Stimulated activated memory B cell treated with anti-CD40 and anti-IgM and Interleukin-4, amounts not matched to agents 10 μg/mL and 1 μg/mL and 100 μg/mL, for 72 hours (primary cell): ENCODE measurements around the gene CYYR1.

Experiments used
- ATAC-seq: fragments of 150-1000 bp; cut with Tn5 transposase; 2 replicates; pipeline ENCODE4 v1.10.0; 2021
- H3K27ac Mint-ChIP-seq: one replicate; pipeline ENCODE4 v1.8.0; 2022; ENCODE audit warnings: mild to moderate bottlenecking, mixed read lengths
- H3K27me3 Mint-ChIP-seq: one replicate; pipeline ENCODE4 v1.8.0; 2022; ENCODE audit warnings: mixed read lengths
- H3K36me3 Mint-ChIP-seq: one replicate; pipeline ENCODE4 v1.8.0; 2022; ENCODE audit warnings: mixed read lengths
- H3K4me1 Mint-ChIP-seq: one replicate; pipeline ENCODE4 v1.8.0; 2022; ENCODE audit warnings: mixed read lengths
- H3K4me3 Mint-ChIP-seq: one replicate; pipeline ENCODE4 v1.8.0; 2022; ENCODE audit warnings: mild to moderate bottlenecking, moderate library complexity, mixed read lengths
- H3K9me3 Mint-ChIP-seq: one replicate; pipeline ENCODE4 v1.8.0; 2022; ENCODE audit warnings: mixed read lengths

Gene CYYR1

GRCh38 chr21:26565111-26565510, 8.0 kb downstream of the CYYR1 start:
- H3K4me3 Mint-ChIP-seq, result no peak overlapping the region

GRCh38 chr21:26563856-26564503, 9.1 kb downstream of the CYYR1 start:
- no peaks in the 10 kb centered on the region for H3K36me3 Mint-ChIP-seq
- H3K27me3 Mint-ChIP-seq, result peaks cover 16% of the 10 kb centered on the region
- no peak for ATAC-seq
- no peaks in the 10 kb centered on the region for H3K4me1 Mint-ChIP-seq
- no peak overlapping the region for H3K4me3 Mint-ChIP-seq
- H3K27ac Mint-ChIP-seq, result no peak overlapping the region
- H3K9me3 Mint-ChIP-seq, result peaks cover 3% of the 10 kb centered on the region

More at GRCh38 chr21:26565111-26565510, 8.0 kb downstream of the CYYR1 start:
- Mint-ChIP-seq H3K9me3 (peaks cover 3% of the 10 kb centered on the region), H3K27ac (no peak overlapping the region), H3K27me3 (peaks cover 16% of the 10 kb centered on the region), H3K4me1 (no peaks in the 10 kb centered on the region), H3K36me3 (no peaks in the 10 kb centered on the region)
- ATAC-seq, result no peak

DNA sequence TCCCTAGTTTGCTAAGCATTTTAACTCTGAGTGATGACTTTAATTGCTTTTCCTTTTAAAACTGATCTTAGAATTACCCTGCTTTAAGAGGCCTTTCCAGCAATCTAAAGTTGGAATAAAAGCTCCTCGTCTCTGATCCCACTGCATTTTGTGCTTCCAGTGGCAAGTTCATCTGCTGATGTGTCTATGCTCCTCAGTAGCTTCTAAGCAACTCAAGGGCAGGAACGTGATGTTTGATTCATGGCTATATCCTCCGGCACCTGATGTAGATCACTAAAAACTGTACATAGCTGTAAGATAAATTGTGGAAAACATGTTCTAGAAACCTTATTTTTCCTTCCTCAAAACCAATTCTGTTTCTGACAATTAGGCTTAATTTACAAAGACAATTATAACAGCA, 12.5 kb downstream of the CYYR1 start:
- no peak overlapping the region for H3K27ac Mint-ChIP-seq
- no peaks in the 10 kb centered on the region for H3K36me3 Mint-ChIP-seq
- peaks cover 3% of the 10 kb centered on the region for H3K9me3 Mint-ChIP-seq
- H3K27me3 Mint-ChIP-seq, result peaks cover 16% of the 10 kb centered on the region
- no peaks in the 10 kb centered on the region for H3K4me1 Mint-ChIP-seq
- ATAC-seq, result no peak
- H3K4me3 Mint-ChIP-seq, result no peak overlapping the region

- ATAC-seq, result no peak
- Mint-ChIP-seq H3K4me3 (no peak overlapping the region), H3K27ac (no peak overlapping the region), H3K4me1 (no peaks in the 10 kb centered on the region), H3K27me3 (peaks cover 16% of the 10 kb centered on the region), H3K36me3 (no peaks in the 10 kb centered on the region), H3K9me3 (peaks cover 3% of the 10 kb centered on the region)
These were observed 14.0 kb downstream of the CYYR1 start for GRCh38 chr21:26559099-26559498.

DNA sequence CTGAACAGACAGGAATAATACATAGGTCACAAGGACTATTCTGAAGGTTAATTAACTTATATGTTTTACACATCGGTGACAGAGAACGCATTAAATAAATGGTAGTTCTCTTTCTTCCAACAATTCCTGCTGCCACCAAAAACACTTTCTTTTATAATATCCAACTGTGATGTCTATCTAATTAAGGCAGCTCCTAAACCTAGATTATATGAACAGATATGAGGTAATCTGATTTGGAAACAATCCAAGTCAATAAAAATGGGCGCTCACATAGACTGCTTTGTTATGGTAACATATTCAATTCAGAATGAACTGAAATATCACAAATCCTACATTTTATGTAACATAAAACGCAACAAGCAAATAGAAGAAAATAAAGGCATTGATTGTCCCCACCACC, 16.0 kb downstream of the CYYR1 start:
- no peak for ATAC-seq
- H3K27ac Mint-ChIP-seq, result no peak overlapping the region
- no peaks in the 10 kb centered on the region for H3K36me3 Mint-ChIP-seq
- H3K27me3 Mint-ChIP-seq, result peaks cover 7% of the 10 kb centered on the region
- H3K4me3 Mint-ChIP-seq, result no peak overlapping the region
- H3K4me1 Mint-ChIP-seq, result no peaks in the 10 kb centered on the region
- H3K9me3 Mint-ChIP-seq, result no peaks in the 10 kb centered on the region

GRCh38 chr21:26555540-26556146, 17.4 kb downstream of the CYYR1 start:
- no peak overlapping the region for H3K27ac Mint-ChIP-seq

DNA sequence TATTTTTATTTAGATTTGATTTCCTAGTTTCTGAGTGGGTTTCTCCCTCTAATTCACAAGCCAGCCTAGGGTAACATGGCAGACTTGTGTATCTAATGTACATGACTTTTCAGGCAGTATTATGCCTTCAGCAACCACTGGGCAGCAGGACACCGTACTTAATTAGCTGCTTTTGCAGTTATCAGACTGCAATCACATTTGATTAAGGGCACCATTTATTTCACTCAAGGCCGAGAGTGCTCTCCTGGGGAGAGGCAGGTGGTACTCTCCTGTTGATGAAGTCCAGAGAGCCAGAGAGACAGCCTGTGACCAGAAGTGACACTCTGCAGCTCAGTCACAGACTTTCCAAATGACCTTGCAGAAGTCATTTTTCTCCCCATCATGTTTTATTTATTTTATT, 18.7 kb downstream of the CYYR1 start:
- ATAC-seq, result no peak
- no peaks in the 10 kb centered on the region for H3K4me1 Mint-ChIP-seq
- no peak overlapping the region for H3K27ac Mint-ChIP-seq
- no peaks in the 10 kb centered on the region for H3K27me3 Mint-ChIP-seq
- no peaks in the 10 kb centered on the region for H3K9me3 Mint-ChIP-seq
- no peak overlapping the region for H3K4me3 Mint-ChIP-seq
- H3K36me3 Mint-ChIP-seq, result no peaks in the 10 kb centered on the region

More at GRCh38 chr21:26555540-26556146, 17.4 kb downstream of the CYYR1 start:
- Mint-ChIP-seq H3K4me1 (no peaks in the 10 kb centered on the region), H3K27me3 (no peaks in the 10 kb centered on the region), H3K9me3 (no peaks in the 10 kb centered on the region), H3K4me3 (no peak overlapping the region), H3K36me3 (no peaks in the 10 kb centered on the region)
- no peak for ATAC-seq

GRCh38 chr21:26553898-26554297, 19.2 kb downstream of the CYYR1 start:
- no peak overlapping the region for H3K4me3 Mint-ChIP-seq
- no peaks in the 10 kb centered on the region for H3K36me3 Mint-ChIP-seq
- ATAC-seq, result no peak
- H3K4me1 Mint-ChIP-seq, result no peaks in the 10 kb centered on the region
- no peaks in the 10 kb centered on the region for H3K27me3 Mint-ChIP-seq
- H3K9me3 Mint-ChIP-seq, result no peaks in the 10 kb centered on the region
- H3K27ac Mint-ChIP-seq, result no peak overlapping the region

DNA sequence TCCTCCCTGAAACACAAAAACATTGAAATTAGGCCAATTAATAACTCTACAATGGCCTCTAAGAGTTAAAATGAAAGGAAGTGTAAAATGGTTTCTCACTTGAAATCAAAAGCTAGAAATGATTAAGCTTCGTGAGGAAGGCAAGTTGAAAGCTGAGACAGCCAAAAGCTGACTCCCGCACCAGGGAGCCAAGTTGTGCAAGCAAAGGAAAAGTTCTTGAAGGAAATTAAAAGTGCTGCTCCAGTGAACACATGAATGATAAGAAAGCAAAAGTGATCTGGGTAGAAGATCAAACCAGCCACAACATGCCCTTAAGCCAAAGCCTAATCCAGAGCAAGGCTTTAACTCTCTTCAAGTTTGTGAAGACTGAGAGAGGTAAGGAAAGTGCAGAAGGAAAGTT, 22.8 kb downstream of the CYYR1 start:
- Mint-ChIP-seq H3K4me3 (no peak overlapping the region), H3K4me1 (no peaks in the 10 kb centered on the region), H3K27me3 (no peaks in the 10 kb centered on the region), H3K36me3 (no peaks in the 10 kb centered on the region), H3K9me3 (no peaks in the 10 kb centered on the region), H3K27ac (no peak overlapping the region)
- no peak for ATAC-seq

DNA sequence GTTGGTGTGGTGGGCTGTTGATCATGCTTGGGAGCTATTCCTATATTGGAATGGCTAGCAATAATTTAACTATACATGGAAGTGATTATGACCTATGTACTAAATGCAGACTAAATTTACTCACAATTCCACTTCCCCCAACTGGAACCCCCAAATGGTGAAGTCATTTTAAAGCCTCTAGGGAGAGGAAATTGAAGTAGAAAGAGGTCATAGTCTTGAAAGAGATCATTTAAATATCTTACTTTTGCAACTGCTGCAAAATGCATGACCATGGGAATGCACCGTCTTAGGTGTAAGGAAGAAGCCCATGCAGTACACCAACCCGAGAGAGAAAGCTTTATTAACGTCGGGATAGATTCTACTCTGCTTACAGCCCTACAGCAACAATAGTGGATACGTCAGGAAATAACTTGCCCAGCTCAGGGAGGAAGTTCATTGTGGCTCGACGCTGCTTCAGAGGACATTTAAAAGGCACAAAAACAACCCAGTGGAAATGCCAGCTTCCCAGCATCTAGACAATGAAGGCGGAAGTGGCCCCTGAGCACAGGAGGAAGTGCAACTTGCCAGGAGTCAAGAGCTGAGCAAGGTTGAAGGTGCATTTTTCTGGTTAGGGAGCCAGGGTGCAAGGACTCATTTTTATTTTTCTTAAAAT, 26.5 kb downstream of the CYYR1 start:
- H3K4me1 Mint-ChIP-seq, result no peaks in the 10 kb centered on the region
- no peak overlapping the region for H3K4me3 Mint-ChIP-seq
- ATAC-seq, result no peak
- H3K27me3 Mint-ChIP-seq, result no peaks in the 10 kb centered on the region
- no peak overlapping the region for H3K27ac Mint-ChIP-seq
- H3K9me3 Mint-ChIP-seq, result no peaks in the 10 kb centered on the region
- no peaks in the 10 kb centered on the region for H3K36me3 Mint-ChIP-seq

DNA sequence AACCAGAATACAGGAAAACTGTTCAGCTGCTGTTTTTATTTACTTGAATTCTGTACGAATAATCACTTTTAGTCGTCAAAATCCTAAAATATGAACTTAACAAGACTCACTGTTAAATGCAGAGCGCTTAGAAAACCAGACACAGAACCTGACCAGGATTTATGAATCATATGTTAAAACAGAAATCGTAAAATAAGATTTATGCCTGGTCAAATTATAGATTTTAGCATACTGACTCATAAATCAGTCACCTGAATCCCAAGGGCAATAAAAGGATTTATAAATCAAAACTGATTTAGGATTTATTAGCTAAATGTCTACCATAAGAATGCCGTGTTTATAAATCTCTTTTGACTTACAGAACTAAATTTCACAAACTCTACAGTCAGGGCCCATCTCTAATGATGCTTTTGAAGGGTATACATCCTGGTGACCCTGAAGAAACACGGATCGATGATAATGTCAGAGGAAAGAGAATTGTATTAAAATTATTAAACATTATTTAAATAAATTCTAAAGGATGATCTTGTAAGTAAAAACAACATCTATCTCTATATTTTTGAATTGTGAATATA, 28.8 kb downstream of the CYYR1 start:
- no peak overlapping the region for H3K4me3 Mint-ChIP-seq
- ATAC-seq, result no peak
- no peaks in the 10 kb centered on the region for H3K9me3 Mint-ChIP-seq
- H3K36me3 Mint-ChIP-seq, result no peaks in the 10 kb centered on the region
- no peak overlapping the region for H3K27ac Mint-ChIP-seq
- no peaks in the 10 kb centered on the region for H3K4me1 Mint-ChIP-seq
- no peaks in the 10 kb centered on the region for H3K27me3 Mint-ChIP-seq

- no peak for ATAC-seq
- Mint-ChIP-seq H3K27me3 (no peaks in the 10 kb centered on the region), H3K4me1 (no peaks in the 10 kb centered on the region), H3K4me3 (no peak overlapping the region), H3K27ac (no peak overlapping the region), H3K9me3 (peaks cover 5% of the 10 kb centered on the region), H3K36me3 (no peaks in the 10 kb centered on the region)
These were observed 32.4 kb downstream of the CYYR1 start for GRCh38 chr21:26540651-26541050.

GRCh38 chr21:26539566-26539965, 33.5 kb downstream of the CYYR1 start:
- no peak for ATAC-seq
- Mint-ChIP-seq H3K27ac (no peak overlapping the region), H3K36me3 (no peaks in the 10 kb centered on the region), H3K4me3 (no peak overlapping the region), H3K27me3 (no peaks in the 10 kb centered on the region), H3K4me1 (no peaks in the 10 kb centered on the region), H3K9me3 (peaks cover 6% of the 10 kb centered on the region)

DNA sequence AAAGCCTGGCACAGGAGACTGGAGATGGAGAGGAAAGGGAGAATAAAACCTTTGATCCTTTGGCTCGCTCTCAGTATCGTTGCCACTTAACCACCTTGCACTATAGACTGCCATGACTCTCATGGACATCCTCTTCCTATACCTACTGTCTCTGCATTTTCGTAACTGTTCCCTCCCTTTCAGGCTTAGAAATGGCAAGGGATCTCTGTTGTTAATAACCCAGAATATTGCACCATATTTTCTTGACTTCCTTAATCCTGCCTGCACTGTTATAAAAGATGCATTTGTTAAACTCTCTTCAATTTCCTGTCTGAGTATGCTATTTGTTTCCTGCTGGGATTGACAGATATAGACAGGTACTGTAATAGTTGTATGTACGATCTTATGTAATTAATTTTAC, 38.6 kb downstream of the CYYR1 start:
- H3K27ac Mint-ChIP-seq, result no peak overlapping the region
- ATAC-seq, result no peak
- H3K9me3 Mint-ChIP-seq, result peaks cover 6% of the 10 kb centered on the region
- no peaks in the 10 kb centered on the region for H3K4me1 Mint-ChIP-seq
- no peaks in the 10 kb centered on the region for H3K27me3 Mint-ChIP-seq
- H3K4me3 Mint-ChIP-seq, result no peak overlapping the region
- no peaks in the 10 kb centered on the region for H3K36me3 Mint-ChIP-seq

GRCh38 chr21:26532208-26532607, 40.9 kb downstream of the CYYR1 start:
- Mint-ChIP-seq H3K9me3 (peaks cover 6% of the 10 kb centered on the region), H3K36me3 (no peaks in the 10 kb centered on the region), H3K4me1 (no peaks in the 10 kb centered on the region), H3K27ac (no peak overlapping the region), H3K27me3 (no peaks in the 10 kb centered on the region), H3K4me3 (no peak overlapping the region)
- ATAC-seq, result no peak

- no peak for ATAC-seq
- H3K36me3 Mint-ChIP-seq, result no peaks in the 10 kb centered on the region
- no peak overlapping the region for H3K27ac Mint-ChIP-seq
- H3K4me1 Mint-ChIP-seq, result no peaks in the 10 kb centered on the region
- no peaks in the 10 kb centered on the region for H3K27me3 Mint-ChIP-seq
- H3K4me3 Mint-ChIP-seq, result no peak overlapping the region
- no peaks in the 10 kb centered on the region for H3K9me3 Mint-ChIP-seq
These were observed 43.6 kb downstream of the CYYR1 start for GRCh38 chr21:26529526-26529925.
